BJ (cell line): ENCODE data around the gene CELA2B. TPM values are rescaled to one million over a fixed set of nuclear protein-coding genes. Genes with fewer than 3 reads are reported as not detected.
"Not testable (repeated sequence)": the region's sequence is repeated elsewhere in the genome, so short reads cannot be mapped to it uniquely, and the experiment has no call there.

ENCODE experiments used
- CTCF ChIA-PET: fragments of 350-600 bp; formaldehyde crosslinking; extraction: SDS; loops from one replicate; lab custom pipeline; 2021; ENCODE audit warnings: antibody characterized with exemption, inconsistent platforms; lab: Yijun Ruan, JAX
- POLR2A ChIA-PET: fragments of 300-600 bp; sonication (Branson Sonifier 250); formaldehyde crosslinking; extraction: SDS; loops from one replicate; lab custom pipeline; 2021; ENCODE audit warnings: antibody characterized with exemption; lab: Charles Lee
- DNase-seq: peaks from one replicate; pipeline ENCODE4 v3.0.0-alpha.2; 2011; ENCODE audit warnings: low read depth
- H3K27me3 ChIP-seq: 2 replicates; pipeline ENCODE4 v1.6.0; 2011; ENCODE audit warnings: low read length; ENCODE audit not compliant: control insufficient read depth, insufficient read depth
- H3K36me3 ChIP-seq: 2 replicates; pipeline ENCODE4 v1.5.1; 2011; ENCODE audit warnings: low read length; ENCODE audit not compliant: control insufficient read depth, insufficient read depth
- H3K4me3 ChIP-seq: 2 replicates; pipeline ENCODE4 v1.5.1; 2011; ENCODE audit warnings: low read depth, mild to moderate bottlenecking, control low read depth, low read length
- polyA plus RNA-seq: library from polyadenylated mRNA; depleted of rRNA; stranded (reverse); fragments of >200 nt; gene quantifications from 2 replicates; pipeline ENCODE4 v1.2.3, GENCODE V29; 2011
- TF ChIP-seq, protein P1 (sequence below): IDR thresholded peaks from 2 replicates; pipeline ENCODE4 v1.5.1; 2011; ENCODE audit warnings: low read depth, mild to moderate bottlenecking, control low read depth, inconsistent platforms, low read length, moderate library complexity; ENCODE audit not compliant: insufficient read depth

The CELA2B gene
- polyA plus RNA-seq, 1 experiment: not detected

GRCh38 chr1:15519625-15520024, 43.7 kb downstream of the CELA2B start:
- POLR2A ChIA-PET: no interaction called here
- DNase-seq: no peak
- TF ChIP-seq, protein P1, sequence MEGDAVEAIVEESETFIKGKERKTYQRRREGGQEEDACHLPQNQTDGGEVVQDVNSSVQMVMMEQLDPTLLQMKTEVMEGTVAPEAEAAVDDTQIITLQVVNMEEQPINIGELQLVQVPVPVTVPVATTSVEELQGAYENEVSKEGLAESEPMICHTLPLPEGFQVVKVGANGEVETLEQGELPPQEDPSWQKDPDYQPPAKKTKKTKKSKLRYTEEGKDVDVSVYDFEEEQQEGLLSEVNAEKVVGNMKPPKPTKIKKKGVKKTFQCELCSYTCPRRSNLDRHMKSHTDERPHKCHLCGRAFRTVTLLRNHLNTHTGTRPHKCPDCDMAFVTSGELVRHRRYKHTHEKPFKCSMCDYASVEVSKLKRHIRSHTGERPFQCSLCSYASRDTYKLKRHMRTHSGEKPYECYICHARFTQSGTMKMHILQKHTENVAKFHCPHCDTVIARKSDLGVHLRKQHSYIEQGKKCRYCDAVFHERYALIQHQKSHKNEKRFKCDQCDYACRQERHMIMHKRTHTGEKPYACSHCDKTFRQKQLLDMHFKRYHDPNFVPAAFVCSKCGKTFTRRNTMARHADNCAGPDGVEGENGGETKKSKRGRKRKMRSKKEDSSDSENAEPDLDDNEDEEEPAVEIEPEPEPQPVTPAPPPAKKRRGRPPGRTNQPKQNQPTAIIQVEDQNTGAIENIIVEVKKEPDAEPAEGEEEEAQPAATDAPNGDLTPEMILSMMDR: no peak
- CTCF ChIA-PET: interaction anchor here (0.6 kb wide), 1 partner anchor 215 kb away, joined by 3 read pairs; no protein-coding TSS in a partner anchor
- Histone ChIP-seq H3K4me3 (no peak overlapping the region), H3K27me3 (no peaks in the 10 kb centered on the region), H3K36me3 (peaks cover 2% of the 10 kb centered on the region; the same call in 1 of the 2 replicates)

DNA sequence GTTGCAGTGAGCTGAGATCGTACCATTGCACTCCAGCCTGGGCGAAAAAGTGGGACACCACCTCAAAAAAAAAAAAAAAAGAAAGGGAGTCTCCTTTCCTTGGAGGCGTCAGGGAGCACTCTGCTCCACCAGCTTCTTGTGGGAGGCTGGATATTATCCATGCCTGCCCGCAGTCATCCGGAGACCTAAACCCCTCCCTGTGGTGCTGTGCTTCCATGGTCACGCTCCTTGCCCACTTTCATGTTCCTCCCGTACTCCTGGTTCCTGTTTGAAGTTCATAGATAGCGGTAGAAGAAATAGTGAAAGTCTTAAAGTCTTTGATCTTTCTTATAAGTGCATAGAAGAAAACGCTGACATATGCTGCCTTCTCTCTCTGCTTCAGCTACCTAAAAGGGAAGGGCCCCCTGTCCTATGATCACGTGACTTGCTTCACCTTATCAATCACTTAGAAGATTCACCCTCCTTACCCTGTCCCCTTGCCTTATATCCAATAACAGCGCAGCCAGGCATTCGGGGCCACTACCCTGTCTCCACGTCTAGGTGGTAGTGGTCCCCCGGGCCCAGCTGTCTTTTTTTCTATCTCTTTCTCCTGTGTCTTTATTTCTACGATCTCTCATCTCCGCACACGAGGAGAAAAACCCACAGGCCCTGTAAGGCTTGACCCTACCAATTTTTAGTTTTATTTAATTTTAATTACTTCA, 45.5 kb downstream of the CELA2B start:
- H3K4me3 ChIP-seq, H3K27me3 ChIP-seq, CTCF ChIA-PET, POLR2A ChIA-PET, H3K36me3 ChIP-seq, DNase-seq: not testable (repeated sequence)

DNA sequence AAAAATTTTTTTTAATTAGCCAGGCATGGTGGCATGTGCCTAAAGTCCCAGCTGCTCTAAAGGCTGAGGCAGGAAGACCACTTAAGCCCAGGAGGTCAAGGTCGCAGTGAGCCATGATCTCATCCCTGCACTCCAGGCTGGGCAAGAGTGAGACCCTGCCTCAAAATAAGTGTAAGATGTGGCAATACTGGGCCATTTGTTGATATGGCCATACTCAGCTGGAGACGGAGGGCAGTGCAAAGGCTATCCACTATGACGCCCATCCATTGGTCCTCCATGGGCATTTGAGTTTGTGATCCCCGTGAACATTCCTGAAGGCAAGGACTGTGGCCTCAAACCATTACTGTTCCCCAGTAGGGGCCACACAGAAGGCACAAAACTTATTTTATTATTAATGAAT, 46.6 kb downstream of the CELA2B start:
- H3K4me3 ChIP-seq: no peak overlapping the region
- TF ChIP-seq, protein P1: no peak
- CTCF ChIA-PET: no interaction called here

GRCh38 chr1:15523104-15524020, 47.5 kb downstream of the CELA2B start:
- Histone ChIP-seq H3K27me3 (no peaks in the 10 kb centered on the region), H3K36me3 (no peaks in the 10 kb centered on the region), H3K4me3 (peak overlapping the region; percentile 56)
- TF ChIP-seq, protein P1: no peak
- CTCF ChIA-PET: interaction anchor here (0.7 kb wide), 1 partner anchor 426 kb away, joined by 3 read pairs; no protein-coding TSS in a partner anchor
- POLR2A ChIA-PET: interaction anchor here (0.9 kb wide), 1 partner anchor 240 kb away, joined by 19 read pairs; no protein-coding TSS in a partner anchor
- DNase-seq: no peak

More for the DNA sequence above, 46.6 kb downstream of the CELA2B start:
- POLR2A ChIA-PET: no interaction called here
- Histone ChIP-seq H3K27me3 (no peaks in the 10 kb centered on the region), H3K36me3 (no peaks in the 10 kb centered on the region)
- DNase-seq: no peak

DNA sequence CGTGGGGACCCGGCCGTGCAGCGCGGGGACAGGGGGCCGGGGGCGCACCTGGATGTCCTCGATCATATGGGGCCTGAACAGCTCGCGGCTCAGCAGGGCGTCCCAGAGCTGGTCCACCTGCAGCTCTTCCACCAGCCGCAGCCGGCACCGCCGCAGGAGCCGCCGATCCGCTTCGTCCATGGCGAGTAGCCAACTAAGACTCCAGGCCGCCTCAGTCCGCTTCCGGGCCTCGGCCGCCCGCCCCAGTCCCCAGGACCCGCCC, 48.0 kb downstream of the CELA2B start, which contains the start of gene CASP9:
Gene CASP9, minus strand, starts transcription at position 195 of the 262 bp plus-strand sequence. Its CDS starts 15 bp downstream, at position 180.
- ChIA-PET POLR2A (interaction anchor here (0.9 kb wide), 1 partner anchor 241 kb away, joined by 19 read pairs; no protein-coding TSS in a partner anchor), CTCF (interaction anchor here (0.7 kb wide), 1 partner anchor 425 kb away, joined by 3 read pairs; no protein-coding TSS in a partner anchor)
- Histone ChIP-seq H3K4me3 (peak within 1 kb of the TSS; percentile 82), H3K36me3 (no peaks in the 10 kb centered on the region), H3K27me3 (no peaks in the 10 kb centered on the region)
- no peak for DNase-seq
- TF ChIP-seq, protein P1: no peak
